Measurements from ENCODE around the gene ADH4. TPM values are rescaled to one million over a fixed set of nuclear protein-coding genes. Genes with fewer than 3 reads are reported as not detected.

Gene ADH4
- total RNA-seq, 1 donor from 2014 or later, result 0.38 TPM

GRCh38 chr4:99149426-99150019 is 5.4 kb upstream of the ADH4 start:
- Histone ChIP-seq H3K4me3 (no peak overlapping the region), H3K27ac (no peak overlapping the region), H3K4me1 (no peaks in the 10 kb centered on the region), H3K27me3 (no peaks in the 10 kb centered on the region), H3K36me3 (no peaks in the 10 kb centered on the region), H3K9me3 (no peaks in the 10 kb centered on the region)
- TF ChIP-seq, protein P1, sequence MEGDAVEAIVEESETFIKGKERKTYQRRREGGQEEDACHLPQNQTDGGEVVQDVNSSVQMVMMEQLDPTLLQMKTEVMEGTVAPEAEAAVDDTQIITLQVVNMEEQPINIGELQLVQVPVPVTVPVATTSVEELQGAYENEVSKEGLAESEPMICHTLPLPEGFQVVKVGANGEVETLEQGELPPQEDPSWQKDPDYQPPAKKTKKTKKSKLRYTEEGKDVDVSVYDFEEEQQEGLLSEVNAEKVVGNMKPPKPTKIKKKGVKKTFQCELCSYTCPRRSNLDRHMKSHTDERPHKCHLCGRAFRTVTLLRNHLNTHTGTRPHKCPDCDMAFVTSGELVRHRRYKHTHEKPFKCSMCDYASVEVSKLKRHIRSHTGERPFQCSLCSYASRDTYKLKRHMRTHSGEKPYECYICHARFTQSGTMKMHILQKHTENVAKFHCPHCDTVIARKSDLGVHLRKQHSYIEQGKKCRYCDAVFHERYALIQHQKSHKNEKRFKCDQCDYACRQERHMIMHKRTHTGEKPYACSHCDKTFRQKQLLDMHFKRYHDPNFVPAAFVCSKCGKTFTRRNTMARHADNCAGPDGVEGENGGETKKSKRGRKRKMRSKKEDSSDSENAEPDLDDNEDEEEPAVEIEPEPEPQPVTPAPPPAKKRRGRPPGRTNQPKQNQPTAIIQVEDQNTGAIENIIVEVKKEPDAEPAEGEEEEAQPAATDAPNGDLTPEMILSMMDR (IDR thresholded peaks at IDR 0.05), result no peak
- DNase-seq, result no peak
- intact Hi-C loops (cut with DNase I), result no loop called here
- no peak for ATAC-seq

- DNase-seq (no peak), ATAC-seq (no peak)
- TF ChIP-seq, protein P1 (IDR thresholded peaks at IDR 0.05), result no peak
- Histone ChIP-seq H3K27ac (no peak overlapping the region), H3K36me3 (no peaks in the 10 kb centered on the region), H3K4me1 (no peaks in the 10 kb centered on the region), H3K4me3 (no peak overlapping the region), H3K27me3 (no peaks in the 10 kb centered on the region), H3K9me3 (no peaks in the 10 kb centered on the region)
- intact Hi-C loops (cut with DNase I), result no loop called here
Observed at GRCh38 chr4:99148550-99148949, 4.5 kb upstream of the ADH4 start.

DNA sequence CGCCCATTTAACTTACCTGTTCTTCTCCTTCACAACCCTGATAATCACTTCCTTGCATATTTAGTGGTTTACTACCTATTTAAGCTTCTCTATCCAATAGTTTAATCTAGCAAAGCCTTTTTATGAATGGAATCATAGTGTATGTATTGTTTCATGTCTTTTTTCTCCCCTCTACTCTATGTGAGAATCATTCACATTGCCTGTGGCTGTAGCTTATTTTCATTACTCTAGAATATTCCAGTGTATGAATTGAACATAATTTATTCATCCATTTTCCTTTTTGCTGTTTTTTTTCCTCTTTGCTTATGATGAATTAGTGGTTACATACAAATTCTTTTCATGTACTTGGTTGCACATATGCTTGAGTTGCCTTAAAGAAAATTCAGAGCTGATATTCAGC is 490 bp upstream of the ADH4 start:
- Histone ChIP-seq H3K9me3 (no peaks in the 10 kb centered on the region), H3K4me3 (no peak overlapping the region), H3K36me3 (no peaks in the 10 kb centered on the region), H3K4me1 (no peaks in the 10 kb centered on the region), H3K27me3 (no peaks in the 10 kb centered on the region), H3K27ac (no peak overlapping the region)
- intact Hi-C loops (cut with DNase I), result no loop called here
- DNase-seq (no peak), ATAC-seq (no peak)
- TF ChIP-seq, protein P1 (IDR thresholded peaks at IDR 0.05), result no peak

DNA sequence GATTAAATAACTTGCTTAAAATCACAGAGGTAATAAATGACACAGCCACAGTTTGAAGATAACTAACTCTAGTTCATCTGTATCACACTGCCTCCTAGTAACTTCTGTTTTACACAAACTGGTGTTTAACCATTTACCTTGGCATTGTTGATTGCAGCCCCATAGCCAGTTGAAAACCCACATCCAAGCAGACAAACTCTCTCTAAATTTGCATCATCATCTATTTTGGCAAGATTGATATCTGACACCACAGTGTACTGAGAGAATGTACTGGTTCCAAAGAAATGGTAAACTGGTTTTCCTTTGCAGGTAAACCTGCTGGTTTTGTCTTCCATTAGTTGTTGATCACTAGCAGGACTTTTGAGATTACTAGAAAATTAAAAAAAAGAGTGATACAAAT is 7.8 kb downstream of the ADH4 start:
- H3K27ac ChIP-seq, result no peak overlapping the region
- H3K9me3 ChIP-seq, result no peaks in the 10 kb centered on the region
- no peak overlapping the region for H3K4me3 ChIP-seq
- no peak for ATAC-seq
- TF ChIP-seq, protein P1 (IDR thresholded peaks at IDR 0.05), result no peak
- no peaks in the 10 kb centered on the region for H3K27me3 ChIP-seq
- no peaks in the 10 kb centered on the region for H3K36me3 ChIP-seq
- DNase-seq, result no peak
- intact Hi-C loops (cut with DNase I), result no loop called here
- no peaks in the 10 kb centered on the region for H3K4me1 ChIP-seq

GRCh38 chr4:99135541-99136162 is 8.4 kb downstream of the ADH4 start:
- Histone ChIP-seq H3K36me3 (no peaks in the 10 kb centered on the region), H3K27ac (no peak overlapping the region), H3K4me1 (no peaks in the 10 kb centered on the region), H3K9me3 (no peaks in the 10 kb centered on the region), H3K4me3 (no peak overlapping the region), H3K27me3 (no peaks in the 10 kb centered on the region)
- TF ChIP-seq, protein P1 (IDR thresholded peaks at IDR 0.05), result no peak
- DNase-seq, result no peak
- ATAC-seq, result no peak
- intact Hi-C loops (cut with DNase I), result no loop called here

All from upper lobe of right lung (tissue), 1 donor.